A172 (cell line): Measurements from ENCODE around the gene TCIRG1. TPM values are rescaled to one million over a fixed set of nuclear protein-coding genes. Genes with fewer than 3 reads are reported as not detected.

Experiments
- DNase-seq: peaks from one replicate; pipeline ENCODE4 v3.0.0-alpha.2; 2015; ENCODE audit warnings: low spot score
- total RNA-seq: library from RNA; depleted of rRNA; stranded (reverse); fragments of >200 nt; shearing (Covaris generic); gene quantifications from 2 replicates; pipeline ENCODE4 v1.2.3, GENCODE V29; 2014

Gene TCIRG1
- total RNA-seq, 1 experiment from 2014 or later = 149 TPM

DNA sequence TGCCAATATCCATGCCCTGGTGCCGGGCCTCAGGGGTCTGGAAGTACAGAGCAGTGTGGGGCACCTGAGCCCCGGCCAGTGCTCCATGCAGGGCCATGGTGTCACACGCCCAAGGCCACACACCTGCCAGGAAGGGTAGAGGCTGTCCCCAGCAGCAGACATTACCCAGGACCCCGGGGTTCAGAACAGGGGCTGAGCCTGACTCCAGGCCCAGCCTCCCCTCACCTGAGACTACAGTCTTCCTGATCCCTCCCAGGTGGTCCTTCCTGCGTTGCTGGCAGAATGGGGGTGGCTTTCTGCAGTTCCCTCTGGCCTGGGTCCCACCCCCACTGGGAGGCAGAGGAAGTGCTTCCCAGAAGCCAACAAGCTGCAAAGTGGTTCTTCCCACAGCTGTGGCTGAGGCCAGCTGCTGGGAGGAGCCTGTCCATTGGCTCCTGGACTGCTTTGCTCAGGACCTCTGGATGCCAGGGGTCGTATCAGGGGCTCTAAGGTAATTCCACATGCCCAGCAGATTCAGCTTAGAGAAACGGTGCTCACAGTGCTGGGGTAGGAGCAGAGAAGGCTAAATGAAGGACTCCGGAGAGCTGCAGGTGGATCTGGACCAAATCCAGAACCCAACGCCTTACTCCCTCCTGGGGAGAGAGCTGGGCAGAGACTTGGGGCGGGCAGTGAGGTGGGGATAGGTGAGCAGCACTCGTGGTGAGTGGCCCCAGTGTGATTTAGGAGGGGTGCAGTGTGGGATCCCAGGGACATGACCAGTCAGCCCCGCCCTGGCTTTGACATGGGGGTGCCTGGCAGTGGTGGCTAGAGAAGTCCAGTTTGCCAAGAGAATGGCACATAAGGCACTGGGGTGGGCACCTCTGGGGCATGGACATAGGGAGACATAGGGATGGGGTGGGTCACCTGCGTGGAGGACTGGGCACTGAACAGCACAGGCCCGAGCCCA, 12.6 kb downstream of the TCIRG1 start:
- no peak for DNase-seq

DNA sequence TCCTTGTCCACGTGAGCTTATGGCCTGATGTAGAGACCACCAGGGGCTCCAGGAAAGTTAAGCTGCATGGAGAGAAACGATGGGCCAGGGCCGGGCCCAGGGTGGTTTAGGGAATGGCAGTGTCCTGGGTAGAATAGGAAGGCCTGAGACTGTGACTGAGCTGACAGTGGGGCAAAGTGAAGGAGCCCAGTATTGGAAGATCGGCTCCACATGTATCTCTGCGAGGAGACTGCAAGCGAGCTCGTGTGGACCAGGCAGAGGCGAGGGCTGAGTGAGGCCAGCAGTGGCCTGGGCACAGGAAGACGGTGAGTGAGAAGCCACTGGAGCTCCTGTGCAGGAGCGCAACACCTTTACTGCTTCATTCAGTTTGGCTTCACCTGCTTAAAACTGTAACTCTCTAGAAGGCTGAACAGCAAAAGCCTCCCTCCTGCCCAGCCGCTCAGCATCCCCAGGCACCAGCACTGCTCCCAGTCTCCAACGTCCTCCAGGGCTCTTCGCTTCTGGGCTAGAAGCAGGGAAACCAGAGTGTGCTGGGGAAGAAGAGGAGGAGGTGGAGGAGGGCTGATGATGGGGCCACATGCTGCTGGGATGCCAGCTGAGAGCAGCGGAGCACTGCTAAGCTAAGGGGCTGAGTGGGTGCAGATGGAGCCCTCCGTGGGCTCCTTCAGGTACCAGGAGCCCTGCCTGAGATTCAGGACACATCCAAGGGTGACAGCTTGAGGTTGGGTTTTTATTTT, 13.5 kb downstream of the TCIRG1 start:
- no peak for DNase-seq

DNA sequence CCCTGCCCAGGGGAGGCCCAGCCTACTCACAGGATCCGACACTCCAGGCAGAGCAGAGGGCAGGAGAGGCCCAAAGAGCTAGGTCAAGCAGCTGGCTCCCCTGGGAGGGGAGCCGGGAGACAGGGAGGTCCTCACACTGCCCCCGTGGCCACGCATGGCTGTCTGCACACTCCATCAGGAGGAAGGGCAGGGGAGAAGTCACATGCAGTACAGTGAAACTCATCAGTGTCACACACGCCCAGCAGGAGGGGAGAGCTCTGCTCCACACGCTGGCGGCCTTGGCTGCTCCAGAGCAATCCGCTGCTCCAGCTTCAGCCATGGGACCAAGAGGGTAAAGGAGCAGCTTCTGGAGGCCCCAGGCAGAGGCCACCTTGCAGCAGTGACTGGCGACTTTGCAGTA, 14.3 kb downstream of the TCIRG1 start:
- no peak for DNase-seq

DNA sequence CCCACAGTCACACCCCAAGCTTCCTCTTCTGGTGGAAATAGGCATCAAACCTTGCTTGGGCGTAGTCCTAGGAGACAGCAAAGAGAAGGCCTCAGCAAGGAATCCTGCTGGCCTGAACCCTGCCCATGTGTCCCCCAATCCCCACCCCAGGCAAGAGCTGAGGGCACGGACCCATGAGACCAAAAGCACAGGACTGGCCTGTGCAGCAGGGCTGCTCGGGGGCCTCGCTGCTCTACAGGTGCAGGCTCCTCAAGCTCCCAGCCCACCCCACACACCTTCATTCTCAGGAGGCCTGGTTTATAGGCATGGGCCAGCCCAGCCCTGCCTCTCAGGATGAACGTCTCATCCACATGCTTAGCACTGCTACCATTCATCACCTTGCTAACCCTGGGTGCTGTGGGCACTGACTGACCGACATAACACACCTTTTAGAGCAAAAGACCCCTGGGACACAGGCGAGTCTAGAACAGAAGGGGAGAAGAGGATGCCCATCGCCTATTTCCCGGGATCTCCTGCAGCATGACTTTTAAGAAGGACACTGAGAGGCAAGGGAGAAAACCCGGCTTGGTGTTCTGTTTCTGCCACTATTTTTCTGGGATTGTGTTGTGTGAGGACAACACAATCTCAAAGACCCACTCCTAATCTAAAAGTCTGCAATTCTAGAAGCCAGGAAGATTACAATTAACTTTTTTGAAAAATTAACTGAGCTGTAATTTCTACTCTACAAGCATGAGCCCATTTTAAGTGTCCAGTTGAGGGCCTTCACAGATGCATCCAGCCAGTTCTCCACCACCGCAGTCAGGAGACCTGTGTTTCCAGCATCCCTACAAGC, 15.4 kb downstream of the TCIRG1 start:
- no peak for DNase-seq

DNA sequence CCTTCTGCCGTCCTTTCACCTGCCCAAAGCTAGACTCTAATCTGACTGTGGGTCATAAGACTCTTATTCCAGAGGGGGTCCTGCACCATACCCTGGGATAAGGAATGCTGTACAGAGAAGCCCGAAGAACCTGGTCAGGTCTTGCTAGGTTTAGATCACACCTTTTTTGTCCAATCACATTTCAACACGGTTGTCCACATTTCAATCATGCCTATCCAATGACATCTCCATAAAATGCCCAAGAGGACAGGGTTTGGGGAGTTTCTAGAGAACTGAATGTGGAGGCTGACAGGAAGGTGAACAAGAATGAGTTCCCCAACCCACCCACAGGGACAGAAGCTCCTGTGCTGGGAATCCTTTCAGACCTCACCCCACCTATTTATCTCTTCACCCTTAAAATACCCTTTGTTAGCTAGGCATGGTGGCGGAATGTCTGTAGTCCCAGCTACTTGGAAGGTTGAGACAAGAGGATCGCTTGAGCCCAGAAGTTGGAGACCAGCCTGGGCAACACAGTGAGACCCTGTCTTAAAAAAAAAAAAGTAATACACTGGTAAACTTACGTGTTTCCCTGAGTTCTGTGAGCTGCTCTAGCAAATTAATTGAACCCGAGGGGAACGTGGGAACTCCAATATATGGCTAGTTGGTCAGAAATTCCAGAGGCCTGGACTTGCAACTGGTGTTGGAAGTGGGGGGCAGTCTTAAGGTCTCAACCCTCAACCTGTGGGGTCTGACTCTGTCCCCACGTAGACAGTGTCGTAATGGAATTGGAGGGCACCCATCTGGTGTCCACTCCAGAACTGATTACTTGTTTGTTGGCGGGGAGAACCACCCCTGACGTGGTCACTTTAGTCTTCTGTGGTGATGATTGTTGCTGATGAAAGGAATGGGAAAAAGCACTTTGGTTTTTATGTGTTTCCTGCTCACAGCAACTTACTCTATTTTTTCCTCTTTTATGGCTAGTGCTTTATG, 17.8 kb downstream of the TCIRG1 start:
- no peak for DNase-seq

DNA sequence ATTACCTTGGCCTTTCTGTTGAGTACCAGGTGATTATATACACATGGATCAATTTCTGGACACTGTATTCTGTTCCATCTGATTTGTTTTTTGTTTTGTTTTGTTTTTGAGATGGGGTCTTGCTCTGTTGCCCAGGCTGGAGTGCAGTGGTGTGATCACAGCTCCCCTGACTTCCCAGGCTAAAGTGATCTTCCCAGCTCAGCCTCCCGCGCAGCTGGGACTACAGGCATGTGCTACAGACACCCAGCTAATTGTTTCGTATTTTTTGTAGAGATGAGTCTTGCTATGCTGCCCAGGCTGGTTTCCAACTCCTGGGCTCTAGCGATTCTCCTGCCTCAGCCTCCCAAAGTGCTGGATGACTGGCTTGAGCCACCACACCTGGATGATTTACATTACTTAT, 19.0 kb downstream of the TCIRG1 start:
- DNase-seq = no peak

DNA sequence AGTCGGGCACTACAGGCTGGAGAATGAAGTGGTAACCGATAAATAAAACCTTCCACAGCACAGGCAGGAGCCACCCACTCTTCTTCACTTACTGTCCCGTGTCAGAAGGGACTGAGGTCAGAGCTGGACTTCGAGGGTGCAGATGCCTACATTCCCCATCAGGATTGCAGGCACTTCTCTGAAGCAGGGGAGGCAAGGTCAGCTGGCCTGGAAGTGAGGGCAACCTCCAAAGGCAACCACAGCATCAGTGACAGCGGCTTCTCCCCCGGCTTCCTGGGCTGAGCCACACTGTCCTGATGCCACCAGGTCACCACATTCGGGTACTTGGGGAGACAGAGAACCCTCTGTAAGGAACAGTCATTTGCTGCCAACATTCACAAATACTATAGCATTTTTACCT, 22.7 kb downstream of the TCIRG1 start:
- no peak for DNase-seq

DNA sequence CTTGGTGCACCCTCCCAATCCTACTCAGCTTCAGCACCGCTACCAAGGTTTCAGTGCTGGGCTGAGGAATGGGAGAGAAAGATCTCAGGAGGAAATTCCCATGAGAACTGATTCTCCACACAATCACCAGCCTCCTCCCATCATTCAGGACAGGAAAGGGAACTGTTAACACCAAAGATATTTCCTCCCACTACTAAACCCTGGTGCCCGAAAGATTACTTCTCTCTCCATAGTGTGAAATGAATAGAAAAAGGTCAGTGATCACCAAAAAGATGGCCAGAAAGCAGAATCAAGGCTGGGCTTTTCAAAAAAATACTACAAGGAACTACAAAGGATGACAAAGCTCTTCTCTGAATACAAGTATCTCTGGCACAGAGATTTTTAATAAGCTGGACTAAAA, 26.1 kb downstream of the TCIRG1 start:
- no peak for DNase-seq

DNA sequence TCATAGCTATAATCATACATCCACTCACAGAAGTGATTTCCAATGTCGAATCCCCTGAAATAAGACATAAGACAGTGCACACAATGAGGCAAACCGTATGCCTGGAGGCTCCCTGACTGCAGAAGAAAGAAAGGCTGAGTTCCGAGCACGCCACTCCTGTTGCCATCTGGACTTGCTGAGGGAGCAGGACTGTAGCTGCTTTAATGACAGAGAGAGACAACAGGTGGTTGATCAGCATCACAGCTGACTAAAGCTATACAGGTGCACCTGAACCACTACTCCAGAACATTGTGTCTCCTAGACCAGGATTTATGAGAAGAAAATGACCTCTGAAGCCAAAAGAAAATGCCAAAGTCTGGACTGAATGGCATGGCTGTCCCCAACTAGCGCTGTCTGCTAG, 27.0 kb downstream of the TCIRG1 start:
- DNase-seq = no peak

DNA sequence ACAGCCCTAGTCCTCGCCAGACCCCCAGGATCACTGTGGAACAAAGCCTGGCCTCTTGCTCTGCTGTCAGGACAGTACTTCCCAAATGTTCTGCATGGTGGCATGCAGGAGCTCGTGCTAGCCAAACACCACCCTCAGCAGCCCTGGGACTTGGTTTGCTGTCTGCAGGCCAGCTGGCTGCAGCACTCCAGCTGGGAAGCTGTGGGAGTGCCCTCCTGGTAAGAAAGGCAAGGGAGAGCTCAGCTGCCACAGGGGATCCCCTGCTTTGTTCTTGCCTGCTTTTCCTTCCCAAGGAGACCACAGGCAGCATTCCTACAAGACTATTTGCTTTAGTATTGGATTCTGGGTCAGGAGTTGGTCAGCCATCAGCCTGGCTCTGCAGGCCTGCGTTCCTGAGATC, 27.9 kb downstream of the TCIRG1 start:
- DNase-seq = no peak

DNA sequence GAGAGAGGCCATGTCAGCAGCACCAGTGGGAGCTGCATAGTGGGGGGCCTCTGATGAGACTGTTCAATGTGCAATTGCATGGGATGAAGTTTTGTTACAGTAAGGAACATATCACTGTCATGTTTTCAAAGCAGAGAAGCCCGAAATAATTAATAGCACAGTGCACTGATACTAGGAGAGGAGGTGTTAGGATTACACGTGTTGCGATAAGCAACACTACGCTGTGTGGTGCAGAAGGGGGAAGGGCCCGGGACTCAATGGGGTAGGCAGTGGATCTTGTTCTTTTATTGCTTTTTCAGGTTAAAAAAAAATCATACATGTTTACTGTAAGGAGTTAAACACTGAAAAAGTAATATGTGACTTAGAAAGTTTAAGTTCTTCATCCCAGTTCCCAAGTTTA, 29.2 kb downstream of the TCIRG1 start:
- no peak for DNase-seq

DNA sequence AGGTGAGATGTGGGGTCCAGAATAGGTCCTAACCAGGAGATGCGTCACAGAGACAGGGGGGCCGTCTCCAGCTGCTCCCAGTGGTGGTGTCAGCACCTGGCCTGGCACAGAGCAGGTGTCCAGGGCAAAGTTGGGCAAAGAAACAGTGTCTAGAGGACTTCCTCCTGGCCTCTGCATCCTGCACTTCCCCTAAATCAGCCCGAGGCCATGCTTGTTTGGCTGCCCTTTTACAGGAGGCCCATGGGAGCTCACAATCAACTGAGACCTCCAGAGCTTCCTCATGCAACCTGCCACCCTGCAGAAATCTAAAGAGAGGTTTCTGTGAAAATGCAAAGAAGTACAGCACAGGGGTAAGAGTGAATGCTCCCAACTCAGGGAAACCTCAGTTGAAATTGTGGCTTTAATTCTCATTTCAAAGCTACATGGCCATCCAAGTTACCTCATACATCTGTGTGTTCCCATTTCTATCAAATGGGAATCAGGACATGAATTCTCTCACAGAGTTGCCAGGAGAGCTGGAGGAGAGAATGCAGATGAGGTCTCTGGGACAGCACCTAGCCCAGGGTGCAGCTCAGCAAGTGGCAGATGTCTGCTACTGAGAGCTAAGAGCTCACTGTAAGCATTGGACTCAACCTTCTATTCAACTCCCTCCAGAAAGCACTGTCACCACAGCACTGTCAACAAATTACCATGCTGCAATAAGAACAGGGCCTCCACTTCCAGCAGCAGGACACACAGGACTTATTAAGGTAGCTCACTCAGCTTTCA, 32.6 kb downstream of the TCIRG1 start:
- DNase-seq = no peak

DNA sequence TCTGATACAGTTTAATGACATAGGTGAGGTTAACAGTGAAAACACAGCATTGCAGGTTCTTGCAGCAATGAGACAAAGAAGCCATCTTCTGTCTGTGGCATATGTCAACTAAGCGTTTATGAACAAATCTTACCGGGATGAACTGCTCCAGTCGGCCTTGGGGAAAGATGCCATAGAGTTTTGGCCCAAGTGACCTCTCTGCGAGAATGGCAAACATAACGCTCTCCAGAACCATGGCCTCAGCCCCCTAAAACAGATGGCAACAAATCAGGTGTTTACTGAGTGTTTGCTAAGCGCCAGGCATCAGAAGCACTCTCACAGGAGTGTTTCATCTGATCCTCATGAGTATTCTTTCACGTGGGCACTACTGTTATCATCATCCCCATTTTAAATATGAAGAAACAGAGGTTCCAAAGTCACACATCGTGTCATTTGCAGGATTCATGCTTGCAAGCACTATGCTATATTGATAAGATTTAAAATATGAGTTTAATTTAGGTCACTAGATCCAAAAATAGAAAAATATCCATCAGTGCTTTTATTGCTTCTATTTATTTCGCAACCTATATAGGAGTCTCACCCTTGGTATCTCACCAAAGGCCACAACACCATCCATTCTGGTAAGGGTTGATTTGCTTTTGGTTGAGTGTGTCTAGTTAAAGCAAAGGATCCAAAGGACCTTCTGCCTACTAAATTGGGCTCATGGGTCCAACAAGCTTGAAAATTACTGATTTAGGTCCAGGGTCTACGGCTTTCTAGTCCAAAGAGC, 35.9 kb downstream of the TCIRG1 start:
- DNase-seq = no peak

DNA sequence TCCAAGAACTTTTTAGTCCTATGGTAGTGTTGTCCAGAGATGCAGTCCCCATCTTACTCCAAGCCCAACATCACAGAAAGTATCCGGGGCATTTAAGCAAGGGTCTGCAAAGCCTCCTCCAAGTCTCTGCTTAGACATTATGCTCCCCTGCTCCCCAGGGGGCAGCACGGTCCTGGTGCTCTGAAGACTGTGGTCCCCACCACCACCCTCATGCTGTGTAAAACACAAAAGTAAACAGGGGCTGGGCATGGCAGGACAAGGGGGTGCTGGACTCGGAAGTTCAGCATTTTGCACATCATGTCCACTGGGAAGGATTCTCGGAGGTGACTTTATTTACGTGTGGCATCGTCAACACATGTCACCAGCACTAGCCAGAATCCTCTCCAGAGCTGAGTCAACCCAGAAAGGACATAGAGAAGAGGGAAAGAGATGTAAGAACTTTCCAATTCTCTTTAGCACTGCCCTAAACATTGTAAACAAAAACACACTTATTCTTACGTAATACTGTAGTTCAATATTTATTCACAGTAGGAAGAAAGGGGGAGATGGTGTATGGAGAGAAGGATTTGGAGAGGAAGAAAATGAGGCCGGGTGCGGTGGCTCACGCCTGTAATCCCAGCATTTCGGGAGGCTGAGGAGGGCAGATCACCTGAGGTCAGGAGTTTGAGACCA, 37.7 kb downstream of the TCIRG1 start:
- no peak for DNase-seq

DNA sequence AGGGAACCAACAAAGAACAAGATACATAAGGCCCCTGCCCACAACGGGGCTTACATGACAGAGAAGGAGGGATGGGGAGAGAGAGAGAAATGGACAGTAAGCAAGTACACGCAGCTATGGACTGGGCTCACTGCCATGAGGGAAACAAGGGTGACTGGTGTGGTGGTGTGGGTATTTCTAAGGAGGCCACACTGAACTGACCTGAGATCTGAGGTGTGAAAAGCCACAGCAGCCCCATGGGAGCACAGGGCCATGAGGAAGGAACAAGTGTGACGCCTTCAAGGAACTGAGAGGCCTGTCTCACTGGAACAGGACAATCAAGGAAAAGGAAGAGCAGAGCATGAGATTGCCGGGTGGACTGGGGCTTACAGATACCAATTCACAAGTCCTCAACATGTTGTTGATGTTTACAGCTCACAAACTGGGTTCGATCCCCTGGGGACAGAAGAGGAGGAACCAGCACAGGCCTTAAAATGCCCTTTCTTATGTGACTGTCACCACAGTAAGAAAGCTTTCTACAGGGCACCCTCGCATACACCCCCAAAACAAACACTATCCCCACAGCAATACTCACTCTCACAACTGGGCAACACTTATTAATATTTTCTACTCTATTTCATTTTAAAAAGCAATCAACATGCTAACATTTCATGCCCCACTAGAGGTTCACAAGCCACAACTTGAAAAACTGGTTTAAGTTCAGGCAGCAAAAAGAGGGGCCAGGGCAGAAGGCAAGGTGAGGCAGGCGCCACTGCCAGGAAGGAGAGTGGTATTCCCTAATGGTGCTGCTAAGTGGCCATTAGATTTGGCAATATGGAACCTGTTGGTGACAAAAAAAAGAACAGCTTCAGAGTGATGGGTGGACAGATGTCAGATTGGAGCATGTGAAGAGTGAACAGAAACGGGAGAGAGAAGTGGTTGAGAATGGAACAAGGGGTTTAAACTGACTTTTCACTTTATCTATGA, 39.1 kb downstream of the TCIRG1 start:
- DNase-seq = no peak

DNA sequence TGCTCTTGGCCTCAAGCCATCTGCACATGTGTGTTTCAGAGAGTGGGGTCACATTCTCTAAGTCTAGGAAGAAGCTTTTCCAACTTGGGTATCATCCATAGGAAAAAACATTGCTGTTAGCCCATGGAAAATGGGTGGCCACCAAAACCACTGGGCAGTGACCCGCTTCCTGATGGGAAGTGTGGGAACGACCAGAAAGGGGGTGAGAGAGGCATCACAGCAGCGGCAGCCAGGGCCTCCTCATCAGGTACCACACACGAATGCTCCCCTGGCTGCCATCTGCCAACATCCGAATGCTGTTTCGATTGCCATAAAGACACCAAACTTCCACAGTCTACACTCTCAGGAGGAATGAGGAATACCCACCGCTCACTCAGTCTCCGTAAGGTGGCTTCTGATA, 42.0 kb downstream of the TCIRG1 start:
- no peak for DNase-seq

DNA sequence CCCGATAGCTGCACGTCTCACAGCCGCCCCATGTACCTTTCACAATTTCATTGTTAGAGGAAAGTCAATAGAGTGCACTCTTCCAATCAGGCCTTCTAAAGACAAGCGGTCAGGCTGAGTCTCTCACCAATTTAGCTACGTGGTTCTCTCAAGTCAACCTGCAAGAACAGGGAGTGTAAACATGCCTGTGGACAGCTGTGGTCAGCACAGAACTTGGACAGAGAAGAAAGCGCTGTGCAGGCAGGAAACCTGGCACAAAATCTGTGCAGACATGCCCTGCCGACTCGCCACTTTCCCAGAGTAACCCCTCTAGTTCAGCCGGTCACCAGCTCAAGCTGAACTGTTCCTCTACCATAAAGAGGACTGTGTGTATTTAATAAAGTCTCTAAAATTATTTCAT, 42.9 kb downstream of the TCIRG1 start:
- no peak for DNase-seq

DNA sequence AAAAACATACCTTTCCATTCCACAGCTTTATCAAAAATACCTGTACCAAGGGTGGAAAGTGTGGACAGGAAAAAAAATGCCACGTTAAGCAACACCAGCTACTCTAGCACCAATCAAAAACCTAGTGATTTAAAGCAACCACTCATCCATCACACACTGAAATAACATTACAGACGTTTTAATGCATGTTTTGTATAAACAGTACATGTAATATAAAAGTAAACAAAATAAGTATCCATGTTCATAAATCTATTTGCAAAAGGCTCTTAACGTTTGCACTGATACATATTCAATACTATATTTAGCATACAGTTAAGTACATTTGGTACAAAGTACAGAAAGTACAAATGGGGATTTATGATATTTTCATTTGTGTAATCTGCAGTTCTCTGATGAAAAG, 43.7 kb downstream of the TCIRG1 start:
- DNase-seq = no peak
